Activated T-cell treated with anti-CD3 and anti-CD28 coated beads, Interleukin-2, amount 50 U/mL, for 4 hours (primary cell): ENCODE measurements around the gene HOXB5. TPM values are rescaled to one million over a fixed set of nuclear protein-coding genes. Genes with fewer than 3 reads are reported as not detected.
A peak's percentile ranks its signal among the peaks of the same experiment; 100 is the strongest.

Experiments
- ATAC-seq, 2 donors: fragments of 200-7000 bp; cut with Tn5 transposase; one replicate each; pipeline ENCODE4 v1.10.0; 2021
- DNase-seq: peaks from one replicate; pipeline ENCODE4 v3.0.0-alpha.2; 2020
- H3K27me3 Mint-ChIP-seq: one replicate; pipeline ENCODE4 v1.8.0; 2021; ENCODE audit warnings: low read depth, mixed read lengths
- H3K36me3 Mint-ChIP-seq: one replicate; pipeline ENCODE4 v1.8.0; 2022; ENCODE audit warnings: mixed read lengths; ENCODE audit not compliant: insufficient read depth
- H3K4me1 Mint-ChIP-seq: one replicate; pipeline ENCODE4 v1.8.0; 2021; ENCODE audit warnings: low read depth, mixed read lengths
- H3K4me3 Mint-ChIP-seq: one replicate; pipeline ENCODE4 v1.8.0; 2021; ENCODE audit warnings: mild to moderate bottlenecking, moderate library complexity, mixed read lengths
- H3K9me3 Mint-ChIP-seq: one replicate; pipeline ENCODE4 v1.8.0; 2021; ENCODE audit warnings: mixed read lengths
- total RNA-seq, 3 donors: library from RNA; stranded (reverse); gene quantifications; one replicate each; pipeline ENCODE4 v1.2.1, GENCODE V29; 2021

Gene HOXB5
- total RNA-seq, 3 donors from 2014 or later = 0.08 TPM; not detected in 2

- H3K36me3 Mint-ChIP-seq = no peaks in the 10 kb centered on the region
Measured at GRCh38 chr17:48575673-48576478, 17.7 kb downstream of the HOXB5 start.

GRCh38 chr17:48575066-48575582 is 18.5 kb downstream of the HOXB5 start:
- peaks cover 21% of the 10 kb centered on the region for H3K27me3 Mint-ChIP-seq
- no peak for ATAC-seq
- H3K9me3 Mint-ChIP-seq = no peaks in the 10 kb centered on the region
- H3K36me3 Mint-ChIP-seq = no peaks in the 10 kb centered on the region
- DNase-seq = no peak
- peaks cover 31% of the 10 kb centered on the region for H3K4me1 Mint-ChIP-seq
- no peak overlapping the region for H3K4me3 Mint-ChIP-seq

More at GRCh38 chr17:48575673-48576478, 17.7 kb downstream of the HOXB5 start:
- peak overlapping the region; percentile 35 for H3K4me3 Mint-ChIP-seq
- H3K4me1 Mint-ChIP-seq = peaks cover 36% of the 10 kb centered on the region
- peaks cover 29% of the 10 kb centered on the region for H3K27me3 Mint-ChIP-seq
- ATAC-seq = no peak
- H3K9me3 Mint-ChIP-seq = no peaks in the 10 kb centered on the region
- no peak for DNase-seq

GRCh38 chr17:48574505-48575065 is 19.0 kb downstream of the HOXB5 start:
- Mint-ChIP-seq H3K36me3 (no peaks in the 10 kb centered on the region), H3K4me1 (peaks cover 28% of the 10 kb centered on the region), H3K27me3 (peaks cover 17% of the 10 kb centered on the region), H3K9me3 (no peaks in the 10 kb centered on the region), H3K4me3 (no peak overlapping the region)
- no peak for DNase-seq
- no peak for ATAC-seq

GRCh38 chr17:48571826-48572417 is 21.7 kb downstream of the HOXB5 start:
- Mint-ChIP-seq H3K36me3 (no peaks in the 10 kb centered on the region), H3K9me3 (no peaks in the 10 kb centered on the region), H3K4me3 (no peak overlapping the region), H3K27me3 (peaks cover 10% of the 10 kb centered on the region), H3K4me1 (peaks cover 14% of the 10 kb centered on the region)
- no peak for ATAC-seq
- DNase-seq = no peak

GRCh38 chr17:48571024-48571818 is 22.4 kb downstream of the HOXB5 start:
- H3K36me3 Mint-ChIP-seq = no peaks in the 10 kb centered on the region
- H3K4me3 Mint-ChIP-seq = no peak overlapping the region
- ATAC-seq (no peak), DNase-seq (no peak)
- no peaks in the 10 kb centered on the region for H3K9me3 Mint-ChIP-seq
- peaks cover 11% of the 10 kb centered on the region for H3K4me1 Mint-ChIP-seq
- peaks cover 10% of the 10 kb centered on the region for H3K27me3 Mint-ChIP-seq

- no peaks in the 10 kb centered on the region for H3K36me3 Mint-ChIP-seq
- peaks cover 7% of the 10 kb centered on the region for H3K4me1 Mint-ChIP-seq
- no peak for ATAC-seq
- no peak for DNase-seq
- H3K4me3 Mint-ChIP-seq = no peak overlapping the region
- H3K27me3 Mint-ChIP-seq = peaks cover 10% of the 10 kb centered on the region
- H3K9me3 Mint-ChIP-seq = no peaks in the 10 kb centered on the region
Measured at GRCh38 chr17:48570325-48571023, 23.1 kb downstream of the HOXB5 start.

- Mint-ChIP-seq H3K4me3 (no peak overlapping the region), H3K27me3 (peaks cover 11% of the 10 kb centered on the region), H3K9me3 (no peaks in the 10 kb centered on the region), H3K4me1 (peaks cover 6% of the 10 kb centered on the region), H3K36me3 (no peaks in the 10 kb centered on the region)
- DNase-seq (no peak), ATAC-seq (no peak)
Measured at GRCh38 chr17:48569674-48570324, 23.8 kb downstream of the HOXB5 start.

GRCh38 chr17:48569240-48569582 is 24.4 kb downstream of the HOXB5 start:
- Mint-ChIP-seq H3K9me3 (no peaks in the 10 kb centered on the region), H3K27me3 (peaks cover 11% of the 10 kb centered on the region), H3K4me1 (peaks cover 7% of the 10 kb centered on the region), H3K4me3 (no peak overlapping the region), H3K36me3 (no peaks in the 10 kb centered on the region)
- ATAC-seq (no peak), DNase-seq (no peak)

GRCh38 chr17:48568499-48569239 is 24.9 kb downstream of the HOXB5 start:
- peak overlapping the region; percentile 19 for H3K4me3 Mint-ChIP-seq

GRCh38 chr17:48567646-48568354 is 25.8 kb downstream of the HOXB5 start:
- no peaks in the 10 kb centered on the region for H3K9me3 Mint-ChIP-seq
- H3K27me3 Mint-ChIP-seq = peaks cover 11% of the 10 kb centered on the region
- ATAC-seq (no peak), DNase-seq (no peak)
- H3K4me1 Mint-ChIP-seq = peaks cover 7% of the 10 kb centered on the region
- no peaks in the 10 kb centered on the region for H3K36me3 Mint-ChIP-seq
- no peak overlapping the region for H3K4me3 Mint-ChIP-seq

More at GRCh38 chr17:48568499-48569239, 24.9 kb downstream of the HOXB5 start:
- Mint-ChIP-seq H3K36me3 (no peaks in the 10 kb centered on the region), H3K27me3 (peaks cover 10% of the 10 kb centered on the region), H3K9me3 (no peaks in the 10 kb centered on the region), H3K4me1 (peaks cover 7% of the 10 kb centered on the region)
- DNase-seq (no peak), ATAC-seq (no peak)

GRCh38 chr17:48567209-48567608 is 26.4 kb downstream of the HOXB5 start:
- peaks cover 7% of the 10 kb centered on the region for H3K4me1 Mint-ChIP-seq

GRCh38 chr17:48566717-48567116 is 26.9 kb downstream of the HOXB5 start:
- no peak for ATAC-seq
- peaks cover 11% of the 10 kb centered on the region for H3K27me3 Mint-ChIP-seq
- H3K9me3 Mint-ChIP-seq = no peaks in the 10 kb centered on the region
- DNase-seq = no peak
- H3K4me1 Mint-ChIP-seq = peaks cover 8% of the 10 kb centered on the region
- H3K36me3 Mint-ChIP-seq = no peaks in the 10 kb centered on the region
- no peak overlapping the region for H3K4me3 Mint-ChIP-seq

More at GRCh38 chr17:48567209-48567608, 26.4 kb downstream of the HOXB5 start:
- H3K4me3 Mint-ChIP-seq = no peak overlapping the region
- H3K9me3 Mint-ChIP-seq = no peaks in the 10 kb centered on the region
- DNase-seq (no peak), ATAC-seq (no peak)
- H3K27me3 Mint-ChIP-seq = peaks cover 11% of the 10 kb centered on the region
- no peaks in the 10 kb centered on the region for H3K36me3 Mint-ChIP-seq
